ENCODE data around the gene GPR21.

The GPR21 gene

DNA sequence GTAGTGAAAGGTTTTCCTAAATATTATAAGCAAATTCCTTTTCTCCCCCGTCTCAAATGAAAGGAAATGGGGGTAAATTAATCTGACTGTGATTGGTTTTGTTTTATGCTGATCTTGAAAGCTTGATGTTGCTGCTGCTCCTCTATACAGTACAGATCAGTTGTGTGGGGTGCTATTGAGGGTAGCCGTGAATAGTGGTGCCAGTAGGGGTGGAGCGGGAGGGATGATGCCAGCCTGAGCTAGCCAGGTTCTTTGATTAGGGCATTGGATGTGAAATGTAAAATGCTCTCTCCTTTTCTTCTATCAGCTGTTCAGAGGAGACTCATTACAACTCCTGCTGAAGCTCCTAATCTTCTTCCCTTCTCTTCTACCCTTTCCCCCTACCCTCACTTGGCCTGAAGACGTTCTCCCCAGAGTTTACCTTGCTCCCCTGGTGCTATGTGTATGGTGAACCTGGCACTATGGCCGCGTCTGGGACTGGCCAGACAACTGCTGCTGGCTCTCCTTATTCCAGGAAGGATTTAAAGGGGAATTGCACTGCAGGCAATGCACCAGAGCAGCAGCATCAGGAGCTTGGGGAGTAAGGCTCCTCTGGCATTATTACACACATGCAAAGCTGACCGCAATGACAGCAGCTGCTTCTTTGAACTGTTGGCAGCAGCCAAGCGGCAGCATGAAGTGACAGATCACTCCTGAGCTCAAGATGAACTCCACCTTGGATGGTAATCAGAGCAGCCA, 566 bp downstream of the GPR21 start:
- no peak for DNase-seq (ENCODE audit: low read depth)

GRCh38 chr9:123034881-123035510, 1.5 kb downstream of the GPR21 start:
- no peak for DNase-seq (ENCODE audit: low read depth)

DNA sequence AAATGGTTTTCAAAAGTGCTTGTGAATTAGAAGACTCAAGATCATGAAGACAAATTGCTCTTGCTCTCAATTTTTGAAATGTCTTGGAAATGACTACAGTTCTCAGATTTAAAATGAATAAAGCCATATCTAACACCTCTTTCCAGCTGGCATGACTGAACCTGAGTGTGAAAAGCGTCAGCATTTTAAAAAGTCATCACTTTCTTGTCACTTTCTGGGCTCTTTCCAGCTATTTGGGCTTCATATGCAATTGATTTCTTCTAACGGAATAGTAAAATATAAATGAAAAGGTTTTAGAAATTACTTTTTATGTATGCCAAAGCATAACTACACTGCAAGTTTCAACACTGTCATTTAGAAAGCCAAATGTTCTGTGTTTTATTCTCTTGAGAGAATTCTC, 2.3 kb downstream of the GPR21 start:
- no peak for DNase-seq (ENCODE audit: low read depth)

DNA sequence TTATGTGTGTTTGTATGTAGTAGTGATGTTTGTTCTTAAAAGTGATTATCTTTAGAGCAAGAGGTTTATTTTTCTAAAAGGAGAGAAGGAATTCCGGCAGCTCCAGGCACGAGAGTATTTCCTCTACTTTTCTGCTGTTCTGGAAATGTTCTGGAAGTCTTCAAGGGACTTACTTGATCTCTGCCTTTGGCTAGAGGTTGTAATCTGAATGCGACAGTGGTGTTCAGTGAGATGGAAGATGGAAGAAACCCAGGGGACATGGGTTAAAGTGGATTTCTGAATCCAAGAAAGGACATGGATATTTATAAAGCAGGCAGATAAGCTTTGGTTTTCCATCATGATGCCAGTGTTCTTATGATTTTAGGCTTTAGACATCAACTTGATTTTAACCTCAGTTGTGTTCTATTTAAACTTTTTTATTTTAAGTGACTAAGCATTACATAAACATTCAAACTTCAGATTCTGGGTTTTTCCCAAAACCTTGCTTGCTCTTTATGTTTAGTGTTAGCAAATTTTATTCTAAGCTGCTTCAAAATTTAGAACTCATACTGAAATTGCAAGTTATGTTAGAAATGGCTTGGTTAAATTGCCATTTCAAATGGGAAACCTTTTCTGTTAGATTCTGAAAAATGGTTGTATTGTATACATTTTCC, 3.6 kb downstream of the GPR21 start:
- no peak for DNase-seq (ENCODE audit: low read depth)

- no peak for DNase-seq (ENCODE audit: low read depth)
These were observed 6.3 kb downstream of the GPR21 start for GRCh38 chr9:123039617-123040219.

DNA sequence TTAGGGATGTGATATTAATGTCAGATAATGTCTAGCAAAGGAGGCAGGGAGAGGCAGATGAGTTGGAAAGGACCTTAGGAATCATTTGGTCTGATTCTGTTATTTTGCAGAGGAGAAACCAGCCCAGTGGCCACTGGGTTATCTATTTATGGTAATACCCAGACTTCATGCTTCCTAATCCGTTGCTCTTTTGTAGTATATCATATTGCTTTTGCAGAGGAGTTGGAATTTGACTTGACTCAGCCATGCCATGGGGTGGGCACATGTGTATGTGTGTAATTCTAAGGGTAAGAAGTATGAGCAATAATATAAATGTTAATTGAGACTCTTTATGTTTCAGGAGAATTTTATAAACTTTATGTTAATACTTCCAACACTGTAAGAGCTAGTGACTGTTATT, 7.3 kb downstream of the GPR21 start:
- no peak for DNase-seq (ENCODE audit: low read depth)

DNA sequence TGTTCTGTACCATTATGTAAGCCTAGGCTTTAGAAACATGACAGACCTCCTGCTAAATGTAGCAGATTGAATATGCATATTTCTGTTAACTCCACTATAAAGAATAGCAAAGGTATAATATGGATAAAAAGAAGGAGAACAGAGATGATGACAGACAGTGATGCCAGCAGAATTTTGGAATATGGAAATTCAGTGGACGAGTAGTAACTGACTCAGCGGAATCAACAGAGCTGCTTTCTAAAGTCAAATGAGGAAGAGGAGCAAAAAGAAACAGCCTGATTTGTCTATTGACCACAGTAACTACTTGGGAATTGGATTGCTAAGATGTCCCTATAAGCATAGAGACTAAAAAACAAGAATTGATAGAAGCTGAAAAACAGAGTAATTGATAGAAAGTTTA, 8.0 kb downstream of the GPR21 start:
- DNase-seq (ENCODE audit: low read depth), result no peak

- no peak for DNase-seq (ENCODE audit: low read depth)
These were observed 9.8 kb downstream of the GPR21 start for GRCh38 chr9:123043081-123043939.

- DNase-seq (ENCODE audit: low read depth), result no peak
These were observed 11.1 kb downstream of the GPR21 start for GRCh38 chr9:123044586-123044985.

GRCh38 chr9:123046406-123047195, 13.1 kb downstream of the GPR21 start:
- no peak for DNase-seq (ENCODE audit: low read depth)

DNA sequence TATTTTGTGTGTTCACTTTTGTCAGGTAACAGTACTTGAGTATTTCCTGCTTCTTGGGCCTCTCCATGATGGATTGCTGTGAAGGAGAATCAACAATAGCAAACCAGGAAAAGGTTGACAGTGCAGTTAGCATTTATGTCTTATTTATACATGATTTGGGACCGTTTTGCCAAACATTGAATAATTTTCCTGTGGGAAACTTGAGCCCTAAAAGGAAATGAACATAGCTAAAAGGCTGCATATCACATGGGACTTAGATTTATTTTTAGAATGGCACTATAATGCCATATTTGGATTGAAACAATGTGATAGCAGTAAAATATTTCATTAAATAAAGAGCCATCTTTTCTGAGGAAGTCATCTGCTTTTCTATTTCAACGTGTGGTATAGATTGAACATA, 15.3 kb downstream of the GPR21 start:
- DNase-seq (ENCODE audit: low read depth), result no peak

- DNase-seq (ENCODE audit: low read depth), result no peak
These were observed 16.2 kb downstream of the GPR21 start for GRCh38 chr9:123049589-123050222.

DNA sequence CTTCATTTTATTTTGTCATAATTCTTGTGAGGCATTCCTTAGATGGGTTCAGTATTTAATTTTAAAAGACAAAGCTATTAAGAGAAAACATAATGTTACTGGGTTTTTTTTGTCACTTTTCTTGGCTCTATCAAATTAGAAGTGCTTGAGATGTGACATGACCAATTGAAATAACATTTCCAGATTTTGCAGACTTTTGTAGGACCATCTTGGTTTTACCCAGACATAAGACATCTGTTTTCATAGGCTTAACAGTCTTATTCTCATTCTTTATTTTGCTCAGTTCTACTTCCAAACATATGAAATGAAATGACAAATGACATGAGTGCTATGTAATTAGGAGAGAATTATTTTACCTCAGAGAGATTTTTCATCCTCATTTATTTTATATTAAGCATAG, 19.6 kb downstream of the GPR21 start:
- DNase-seq (ENCODE audit: low read depth), result no peak

- no peak for DNase-seq (ENCODE audit: low read depth)
These were observed 20.2 kb downstream of the GPR21 start for GRCh38 chr9:123053711-123054110.

GRCh38 chr9:123058834-123059233, 25.4 kb downstream of the GPR21 start:
- no peak for DNase-seq (ENCODE audit: low read depth)

GRCh38 chr9:123059472-123060220, 26.2 kb downstream of the GPR21 start:
- DNase-seq (ENCODE audit: low read depth), result no peak

- no peak for DNase-seq (ENCODE audit: low read depth)
These were observed 27.7 kb downstream of the GPR21 start for GRCh38 chr9:123061216-123061615.

GRCh38 chr9:123062351-123063176, 29.1 kb downstream of the GPR21 start:
- DNase-seq (ENCODE audit: low read depth), result no peak

- DNase-seq (ENCODE audit: low read depth), result no peak
These were observed 29.7 kb downstream of the GPR21 start for GRCh38 chr9:123063177-123063598.
